GM18505 (cell line): ENCODE data around the gene SHROOM1.

Experiments
- ATAC-seq: cut with Tn5 transposase; IDR thresholded peaks from one replicate; pipeline ENCODE4 v1.9.1; 2021; ENCODE audit not compliant: unreplicated experiment
- POLR2A ChIP-seq: IDR thresholded peaks from 4 replicates; pipeline ENCODE4 v1.6.1; 2011; ENCODE audit warnings: borderline replicate concordance; ENCODE audit not compliant: insufficient read depth, insufficient read length; ENCODE audit errors: extremely low read depth

Gene SHROOM1

GRCh38 chr5:132838516-132839282, 8.3 kb upstream of the SHROOM1 start:
- TF ChIP-seq POLR2A: no peak
- ATAC-seq: no peak

GRCh38 chr5:132837868-132838267, 7.4 kb upstream of the SHROOM1 start:
- no peak for ATAC-seq
- TF ChIP-seq POLR2A: no peak

DNA sequence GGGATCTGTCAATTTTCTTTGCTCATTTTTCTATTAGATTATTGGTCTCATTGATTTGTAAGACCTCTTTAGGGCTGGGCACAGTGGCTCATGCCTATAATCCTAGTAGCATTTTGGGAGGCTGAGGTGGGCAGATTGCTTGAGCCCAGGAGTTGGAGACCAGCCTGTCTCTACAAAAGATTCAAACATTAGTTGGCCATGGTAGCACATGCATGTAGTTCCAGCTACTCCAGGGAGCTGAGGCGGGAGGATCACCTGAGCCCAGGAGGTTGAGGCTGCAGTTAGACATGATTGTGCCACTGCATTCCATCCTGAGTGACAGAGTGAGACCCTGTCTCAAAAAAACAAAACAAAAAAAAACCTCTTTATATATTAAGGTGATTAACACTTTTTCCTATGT, 6.4 kb upstream of the SHROOM1 start:
- TF ChIP-seq POLR2A: no peak
- no peak for ATAC-seq

GRCh38 chr5:132834057-132834456, 3.6 kb upstream of the SHROOM1 start:
- no peak for TF ChIP-seq POLR2A
- no peak for ATAC-seq

GRCh38 chr5:132832612-132833011, 2.2 kb upstream of the SHROOM1 start:
- TF ChIP-seq POLR2A: no peak
- no peak for ATAC-seq

DNA sequence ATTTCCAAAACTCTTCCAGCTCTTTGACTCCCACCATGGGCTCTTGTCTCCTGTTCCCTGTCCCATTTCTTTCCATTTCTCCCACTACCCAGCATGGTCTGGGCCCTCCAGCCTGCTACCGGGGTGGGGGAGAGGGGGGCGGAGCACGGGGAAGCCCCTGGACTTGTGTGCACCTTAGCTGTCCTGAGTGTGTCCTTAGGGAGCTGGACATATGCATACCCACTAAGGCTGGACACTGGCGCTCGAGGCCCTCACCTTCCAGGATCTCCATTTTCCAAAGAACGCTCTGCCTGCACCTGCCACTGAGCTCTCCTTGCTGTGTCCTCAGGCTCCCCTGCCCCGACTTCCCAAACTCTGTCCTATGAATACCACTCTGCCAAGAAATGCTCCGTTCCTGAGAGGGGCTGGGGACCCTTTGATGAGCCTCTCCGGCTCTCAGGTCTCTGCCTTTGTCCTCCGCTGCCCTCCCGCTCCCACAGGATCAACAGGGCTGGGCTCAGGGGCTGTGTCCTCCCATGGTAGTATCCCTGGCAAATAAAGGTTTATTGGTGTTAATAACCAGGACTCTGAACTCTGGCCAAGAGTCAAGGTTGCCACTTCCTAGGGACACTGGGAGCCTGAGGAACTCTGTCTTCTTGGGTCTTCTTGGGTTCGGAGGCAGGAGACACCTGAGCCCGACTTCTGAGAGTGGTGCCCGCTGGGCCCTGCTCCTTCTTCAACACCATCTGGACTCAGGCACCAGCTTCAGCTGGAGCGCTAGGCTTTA, 831 bp upstream of the SHROOM1 start:
- no peak for ATAC-seq
- TF ChIP-seq POLR2A: no peak

DNA sequence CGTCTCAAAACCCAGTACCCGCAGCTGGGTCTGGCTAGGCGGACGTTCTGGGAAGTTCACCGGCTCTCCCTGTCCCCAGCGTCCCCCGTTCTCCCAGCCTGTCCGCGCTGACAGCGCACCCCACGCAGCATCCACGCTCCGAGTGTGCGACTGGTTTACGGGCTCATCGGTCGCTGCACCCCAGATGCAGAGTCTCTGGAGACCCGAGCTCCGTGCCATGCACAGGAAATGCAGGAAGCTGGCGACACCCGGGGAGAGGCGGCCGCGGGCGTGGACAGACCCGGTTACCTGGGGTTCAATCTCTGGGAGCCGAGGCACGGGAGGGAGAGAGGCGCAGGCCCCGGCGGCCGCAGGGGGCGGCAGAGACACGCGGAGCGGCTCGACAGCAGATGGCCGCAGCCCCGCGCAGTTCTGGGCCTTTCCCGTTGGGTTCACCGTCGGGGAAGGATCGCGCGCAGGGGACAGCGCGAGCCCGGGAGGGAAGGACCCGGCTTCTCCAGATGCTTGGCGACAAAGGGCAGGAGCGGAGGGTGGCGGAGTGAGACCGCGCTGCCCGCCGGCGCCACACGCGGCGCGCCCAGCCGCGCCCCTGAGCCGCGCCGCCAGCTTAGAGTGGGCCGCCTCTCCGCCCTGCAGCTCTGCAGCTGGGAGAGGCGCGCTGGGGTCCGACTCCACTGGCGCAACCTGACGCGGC, 558 bp downstream of the SHROOM1 start:
- peak; percentile 77 for ATAC-seq

DNA sequence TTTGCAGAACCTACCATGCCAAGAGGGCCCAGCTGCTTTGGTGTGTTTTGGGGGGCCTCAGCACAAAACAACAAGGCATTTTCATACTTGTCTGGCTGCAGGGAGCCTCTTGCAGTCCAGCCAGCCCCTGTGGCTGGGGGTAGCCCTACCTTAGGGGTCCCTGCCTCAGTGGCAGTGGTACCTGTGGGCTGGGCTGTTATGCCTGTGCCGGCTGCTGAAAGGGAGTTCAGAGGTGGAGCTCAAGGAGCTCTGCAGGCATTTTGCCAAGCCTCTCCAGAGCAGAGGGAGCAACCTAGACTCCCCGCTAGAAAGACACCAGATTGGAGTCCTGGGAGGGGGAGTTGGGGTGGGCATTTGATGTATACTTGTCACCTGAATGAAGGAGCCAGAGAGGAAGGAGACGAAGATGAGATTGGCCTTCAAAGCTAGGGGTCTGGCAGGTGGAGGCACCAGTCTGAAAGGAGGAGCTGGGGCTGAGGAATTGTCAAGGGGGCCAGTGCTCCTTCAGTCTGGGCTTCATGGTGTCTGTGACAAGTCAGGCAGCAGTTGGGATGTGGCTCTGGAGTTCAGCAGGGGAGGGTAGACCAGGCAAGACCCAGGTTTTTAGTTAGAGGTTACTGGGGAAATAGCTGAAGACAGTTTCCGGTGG, 1.5 kb downstream of the SHROOM1 start:
- ATAC-seq: no peak
- TF ChIP-seq POLR2A: no peak

More for the DNA sequence above, 558 bp downstream of the SHROOM1 start:
- no peak for TF ChIP-seq POLR2A

DNA sequence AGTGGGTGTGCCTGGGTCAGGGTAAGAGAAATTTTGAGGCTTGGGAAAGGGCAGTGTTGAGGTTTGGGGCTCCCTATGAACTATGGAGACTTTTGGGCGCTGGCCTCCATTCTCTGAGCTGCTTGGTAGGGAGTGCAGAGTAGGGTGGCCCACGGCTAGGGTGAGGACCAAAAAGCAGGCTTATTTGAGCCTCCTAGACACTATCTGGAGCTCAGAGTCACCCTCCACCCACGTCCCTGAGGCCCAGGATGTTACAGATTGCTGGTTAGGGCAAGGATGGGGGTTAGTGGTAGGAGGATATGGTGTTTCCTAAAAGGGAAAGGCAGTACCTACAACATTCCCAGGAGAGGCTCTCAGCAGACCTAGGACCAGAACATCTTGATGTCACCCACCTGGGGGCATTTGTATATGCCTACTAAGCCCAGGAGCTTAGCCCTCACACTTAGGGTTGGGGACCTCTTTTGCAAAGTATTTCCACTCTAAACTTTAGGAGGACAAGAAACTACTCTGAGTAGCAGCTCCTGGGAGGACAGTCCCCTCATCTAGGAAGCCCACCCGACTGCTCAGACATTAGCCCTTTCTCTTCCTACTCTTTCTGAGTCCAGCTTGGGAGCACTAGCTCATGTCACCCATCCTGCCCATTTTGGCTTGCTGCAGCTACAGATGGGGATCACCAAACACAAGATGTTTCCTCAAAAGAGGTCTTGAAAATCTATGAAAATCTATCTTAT, 2.3 kb downstream of the SHROOM1 start:
- TF ChIP-seq POLR2A: no peak
- ATAC-seq: no peak

GRCh38 chr5:132826424-132827082, 3.9 kb downstream of the SHROOM1 start:
- TF ChIP-seq POLR2A: no peak
- no peak for ATAC-seq

DNA sequence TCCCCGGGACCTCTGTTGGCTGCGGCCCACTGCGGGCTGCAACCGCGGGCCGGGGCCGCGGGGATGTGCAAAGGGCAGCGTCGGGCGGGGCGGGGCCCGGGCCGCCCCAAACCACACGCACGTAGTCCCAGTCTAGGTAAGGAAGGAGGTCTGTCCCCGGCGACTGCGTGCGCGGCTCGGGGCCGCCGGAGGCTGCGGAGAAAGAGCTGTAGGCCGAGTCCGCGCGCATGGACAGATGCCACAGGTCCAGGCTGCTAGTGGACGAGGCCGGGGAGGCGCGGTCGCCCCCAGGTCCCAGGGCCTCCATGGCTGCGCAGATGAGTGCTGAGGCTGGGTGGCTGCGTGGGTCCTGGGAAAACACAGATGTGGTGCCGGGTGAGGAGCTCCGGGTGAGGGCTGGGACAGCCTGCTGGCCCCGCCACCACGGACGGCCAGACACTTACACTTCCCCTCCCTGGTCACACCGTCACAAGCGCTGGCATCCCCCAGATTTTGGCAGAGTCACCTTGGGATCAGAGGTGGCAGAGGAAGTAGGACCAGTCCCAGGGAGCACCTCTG, 4.5 kb downstream of the SHROOM1 start:
- no peak for ATAC-seq
- no peak for TF ChIP-seq POLR2A
